Ishikawa (cell line): ENCODE data around the gene RAB6B.

Source experiments
- CEBPB ChIP-seq: IDR thresholded peaks from 2 replicates; pipeline ENCODE4 v1.6.1; 2012
- CREB1 ChIP-seq: IDR thresholded peaks from 2 replicates; pipeline ENCODE4 v1.6.1; 2012; ENCODE audit warnings: low read depth
- EGR1 ChIP-seq: IDR thresholded peaks from 2 replicates; pipeline ENCODE4 v1.6.1; 2012
- EP300 ChIP-seq: IDR thresholded peaks from 2 replicates; pipeline ENCODE4 v1.6.1; 2012; ENCODE audit warnings: borderline replicate concordance
- FOXM1 ChIP-seq: IDR thresholded peaks from 2 replicates; pipeline ENCODE4 v1.6.1; 2012; ENCODE audit warnings: low read depth, borderline replicate concordance
- MAX ChIP-seq: IDR thresholded peaks from 2 replicates; pipeline ENCODE4 v1.6.1; 2012
- NFIC ChIP-seq: IDR thresholded peaks from 2 replicates; pipeline ENCODE4 v1.6.1; 2012
- RAD21 ChIP-seq: IDR thresholded peaks from 2 replicates; pipeline ENCODE4 v1.6.1; 2012; ENCODE audit warnings: low read depth
- TAF1 ChIP-seq: IDR thresholded peaks from 2 replicates; pipeline ENCODE4 v1.6.1; 2012; ENCODE audit warnings: low read depth, mild to moderate bottlenecking
- TCF12 ChIP-seq: IDR thresholded peaks from 2 replicates; pipeline ENCODE4 v1.6.1; 2012; ENCODE audit warnings: low read depth
- TEAD4 ChIP-seq: IDR thresholded peaks from 2 replicates; pipeline ENCODE4 v1.6.1; 2012
- YY1 ChIP-seq: IDR thresholded peaks from 2 replicates; pipeline ENCODE4 v1.6.1; 2012; ENCODE audit warnings: low read depth
- ZBTB7A ChIP-seq: IDR thresholded peaks from 2 replicates; pipeline ENCODE4 v1.6.1; 2012; ENCODE audit warnings: low read depth
- TF ChIP-seq, protein P1 (sequence below): IDR thresholded peaks from 2 replicates; pipeline ENCODE4 v1.6.1; 2012
- TF ChIP-seq, protein P2 (sequence below): IDR thresholded peaks from 2 replicates; pipeline ENCODE4 v1.6.1; 2012; ENCODE audit warnings: low read depth, mild to moderate bottlenecking

The RAB6B gene

DNA sequence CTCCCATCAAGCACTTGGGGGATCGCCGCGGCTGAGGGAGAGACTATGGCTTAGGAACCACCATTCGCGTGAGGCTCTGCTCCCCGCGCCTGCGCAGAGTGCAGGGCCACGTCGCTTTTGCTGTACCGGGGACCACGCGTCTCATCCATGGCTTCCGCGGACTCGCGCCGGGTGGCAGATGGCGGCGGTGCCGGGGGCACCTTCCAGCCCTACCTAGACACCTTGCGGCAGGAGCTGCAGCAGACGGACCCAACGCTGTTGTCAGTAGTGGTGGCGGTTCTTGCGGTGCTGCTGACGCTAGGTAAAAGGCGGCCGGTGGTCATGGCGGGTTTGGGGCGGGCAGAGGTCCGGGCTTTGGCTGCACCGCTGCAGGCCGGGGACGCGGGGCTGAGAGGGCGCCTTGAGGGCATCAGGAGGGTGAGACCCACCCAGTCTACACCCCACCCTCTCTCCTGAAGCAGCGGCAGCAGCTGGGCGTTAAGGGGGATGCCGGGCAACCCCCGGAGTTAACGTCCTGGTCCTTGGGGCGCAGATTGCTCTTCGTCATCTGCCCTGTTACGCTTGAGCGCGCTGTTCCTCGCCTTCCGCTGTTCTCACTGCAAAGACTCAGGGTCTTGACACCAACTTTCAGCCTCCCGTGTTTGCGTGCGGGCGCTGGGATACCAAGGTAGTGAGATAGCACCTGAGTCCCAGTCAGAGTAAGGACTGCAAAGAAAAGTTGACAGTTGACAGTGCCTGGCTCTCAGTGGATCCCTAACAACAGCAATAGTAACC, 89.8 kb downstream of the RAB6B start, which contains the start of gene SRPRB:
Gene SRPRB, plus strand, starts transcription at position 114 of the 774 bp plus-strand sequence. Its CDS starts 34 bp downstream, at position 148.
- no peak for TF ChIP-seq ZBTB7A
- TF ChIP-seq MAX: peak; percentile 96
- peak; percentile 85 for TF ChIP-seq TAF1
- peak; percentile 38; the same call in 1 of the 2 replicates for TF ChIP-seq CREB1
- no peak for TF ChIP-seq RAD21
- TF ChIP-seq, protein P1, sequence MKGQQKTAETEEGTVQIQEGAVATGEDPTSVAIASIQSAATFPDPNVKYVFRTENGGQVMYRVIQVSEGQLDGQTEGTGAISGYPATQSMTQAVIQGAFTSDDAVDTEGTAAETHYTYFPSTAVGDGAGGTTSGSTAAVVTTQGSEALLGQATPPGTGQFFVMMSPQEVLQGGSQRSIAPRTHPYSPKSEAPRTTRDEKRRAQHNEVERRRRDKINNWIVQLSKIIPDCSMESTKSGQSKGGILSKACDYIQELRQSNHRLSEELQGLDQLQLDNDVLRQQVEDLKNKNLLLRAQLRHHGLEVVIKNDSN: peak; percentile 41; the same call in 1 of the 2 replicates
- no peak; the same call in 1 of the 2 replicates for TF ChIP-seq TCF12
- TF ChIP-seq NFIC: no peak
- TF ChIP-seq FOXM1: no peak
- TF ChIP-seq, protein P2, sequence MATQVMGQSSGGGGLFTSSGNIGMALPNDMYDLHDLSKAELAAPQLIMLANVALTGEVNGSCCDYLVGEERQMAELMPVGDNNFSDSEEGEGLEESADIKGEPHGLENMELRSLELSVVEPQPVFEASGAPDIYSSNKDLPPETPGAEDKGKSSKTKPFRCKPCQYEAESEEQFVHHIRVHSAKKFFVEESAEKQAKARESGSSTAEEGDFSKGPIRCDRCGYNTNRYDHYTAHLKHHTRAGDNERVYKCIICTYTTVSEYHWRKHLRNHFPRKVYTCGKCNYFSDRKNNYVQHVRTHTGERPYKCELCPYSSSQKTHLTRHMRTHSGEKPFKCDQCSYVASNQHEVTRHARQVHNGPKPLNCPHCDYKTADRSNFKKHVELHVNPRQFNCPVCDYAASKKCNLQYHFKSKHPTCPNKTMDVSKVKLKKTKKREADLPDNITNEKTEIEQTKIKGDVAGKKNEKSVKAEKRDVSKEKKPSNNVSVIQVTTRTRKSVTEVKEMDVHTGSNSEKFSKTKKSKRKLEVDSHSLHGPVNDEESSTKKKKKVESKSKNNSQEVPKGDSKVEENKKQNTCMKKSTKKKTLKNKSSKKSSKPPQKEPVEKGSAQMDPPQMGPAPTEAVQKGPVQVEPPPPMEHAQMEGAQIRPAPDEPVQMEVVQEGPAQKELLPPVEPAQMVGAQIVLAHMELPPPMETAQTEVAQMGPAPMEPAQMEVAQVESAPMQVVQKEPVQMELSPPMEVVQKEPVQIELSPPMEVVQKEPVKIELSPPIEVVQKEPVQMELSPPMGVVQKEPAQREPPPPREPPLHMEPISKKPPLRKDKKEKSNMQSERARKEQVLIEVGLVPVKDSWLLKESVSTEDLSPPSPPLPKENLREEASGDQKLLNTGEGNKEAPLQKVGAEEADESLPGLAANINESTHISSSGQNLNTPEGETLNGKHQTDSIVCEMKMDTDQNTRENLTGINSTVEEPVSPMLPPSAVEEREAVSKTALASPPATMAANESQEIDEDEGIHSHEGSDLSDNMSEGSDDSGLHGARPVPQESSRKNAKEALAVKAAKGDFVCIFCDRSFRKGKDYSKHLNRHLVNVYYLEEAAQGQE: no peak
- TF ChIP-seq YY1: peak; percentile 92
- no peak for TF ChIP-seq EP300
- TF ChIP-seq EGR1: no peak

DNA sequence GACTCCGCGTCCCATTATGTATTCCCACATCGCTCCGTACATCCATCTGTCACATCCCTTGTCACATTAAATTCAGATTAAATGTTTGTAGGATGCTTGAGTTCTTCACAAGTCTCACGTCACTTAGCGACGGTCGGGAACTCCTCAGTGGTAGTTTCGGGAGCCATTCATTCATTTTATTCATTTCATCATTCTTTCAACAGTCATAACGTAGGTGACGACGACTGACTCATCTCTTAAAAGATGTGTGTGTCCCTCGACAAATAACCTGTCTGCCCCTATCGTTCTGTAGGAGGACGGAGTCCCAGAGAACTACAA, 90.3 kb downstream of the RAB6B start:
- no peak for TF ChIP-seq NFIC
- no peak for TF ChIP-seq EP300
- TF ChIP-seq CREB1: no peak
- TF ChIP-seq, protein P1: no peak
- TF ChIP-seq, protein P2: no peak
- no peak for TF ChIP-seq FOXM1
- no peak for TF ChIP-seq RAD21
- no peak for TF ChIP-seq YY1
- TF ChIP-seq ZBTB7A: no peak
- no peak for TF ChIP-seq MAX
- TF ChIP-seq EGR1: no peak
- no peak for TF ChIP-seq TCF12
- TF ChIP-seq CEBPB: no peak
- no peak for TF ChIP-seq TEAD4
- no peak for TF ChIP-seq TAF1

- TF ChIP-seq, protein P1: no peak
These were observed 90.8 kb downstream of the RAB6B start for GRCh38 chr3:133804896-133805295.

DNA sequence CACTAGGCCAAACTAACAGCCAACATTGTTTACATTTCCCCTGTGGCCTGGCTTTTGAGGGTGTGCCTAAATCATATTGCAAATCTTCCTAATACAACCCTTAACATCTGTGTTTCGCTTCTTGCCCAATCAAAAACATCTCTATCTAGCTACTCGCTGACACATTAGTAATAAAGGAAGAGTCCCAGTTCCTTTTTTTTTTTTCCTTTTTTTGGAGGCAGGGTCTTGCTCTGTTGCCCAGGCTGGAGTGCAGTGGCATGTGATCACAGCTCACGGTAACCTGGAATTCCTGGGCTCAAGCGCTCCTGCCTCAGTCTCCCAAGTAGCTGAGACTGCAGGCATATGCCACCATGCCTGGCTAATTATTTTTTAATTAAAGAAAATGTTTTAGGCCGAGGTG, 92.2 kb downstream of the RAB6B start:
- no peak for TF ChIP-seq CEBPB
- TF ChIP-seq YY1: no peak
- TF ChIP-seq EP300: no peak
- TF ChIP-seq ZBTB7A: no peak
- no peak for TF ChIP-seq MAX
- no peak for TF ChIP-seq CREB1
- TF ChIP-seq TCF12: no peak
- no peak for TF ChIP-seq FOXM1
- TF ChIP-seq TAF1: no peak
- no peak for TF ChIP-seq TEAD4
- TF ChIP-seq EGR1: no peak
- TF ChIP-seq NFIC: no peak
- TF ChIP-seq, protein P2: no peak
